GM18867 (cell line): ENCODE results near the gene STKLD1.

Experiments used
- ATAC-seq: cut with Tn5 transposase; IDR thresholded peaks from one replicate; pipeline ENCODE4 v1.9.1; 2021; ENCODE audit warnings: mild to moderate bottlenecking, moderate library complexity; ENCODE audit not compliant: unreplicated experiment

The STKLD1 gene

DNA sequence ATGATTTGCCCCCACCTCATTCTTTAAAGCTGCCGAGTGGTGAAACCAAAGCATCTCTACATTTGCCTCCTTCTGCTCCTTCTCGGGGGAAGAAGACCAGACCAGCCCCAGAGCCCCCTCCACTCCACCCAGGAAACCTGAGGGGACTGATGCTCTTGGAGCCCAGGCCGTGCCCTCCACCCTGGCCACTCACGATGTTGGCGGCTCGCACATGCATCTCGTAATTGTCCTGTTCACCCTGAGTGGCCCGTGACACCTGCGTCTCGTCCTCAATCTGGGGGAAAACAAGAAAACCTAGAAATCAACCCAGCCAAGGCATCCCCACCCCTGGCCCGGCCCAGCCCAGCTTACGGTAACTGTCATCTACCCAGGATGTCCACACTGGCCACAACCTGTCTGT, 31.2 kb upstream of the STKLD1 start:
- ATAC-seq = no peak

DNA sequence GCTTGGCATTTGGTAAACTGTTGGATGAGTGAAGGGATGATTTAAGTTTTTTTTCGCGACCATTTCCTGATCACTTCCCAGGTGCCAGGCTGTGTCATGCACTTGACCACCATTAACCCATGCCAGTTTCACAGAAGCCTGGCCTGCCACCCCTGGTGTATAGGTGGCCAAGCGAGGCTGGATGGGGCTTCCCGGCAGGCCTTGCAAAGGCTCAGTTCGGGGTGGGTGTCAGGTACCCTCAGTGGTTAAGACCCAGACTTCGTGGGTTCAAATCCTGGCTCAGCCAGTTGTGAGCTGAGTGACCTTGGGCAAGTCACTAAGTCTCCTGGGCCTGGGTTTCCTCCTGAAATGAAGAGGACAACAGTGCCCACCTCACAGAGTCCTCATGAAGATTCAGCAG, 30.6 kb upstream of the STKLD1 start:
- ATAC-seq = no peak

DNA sequence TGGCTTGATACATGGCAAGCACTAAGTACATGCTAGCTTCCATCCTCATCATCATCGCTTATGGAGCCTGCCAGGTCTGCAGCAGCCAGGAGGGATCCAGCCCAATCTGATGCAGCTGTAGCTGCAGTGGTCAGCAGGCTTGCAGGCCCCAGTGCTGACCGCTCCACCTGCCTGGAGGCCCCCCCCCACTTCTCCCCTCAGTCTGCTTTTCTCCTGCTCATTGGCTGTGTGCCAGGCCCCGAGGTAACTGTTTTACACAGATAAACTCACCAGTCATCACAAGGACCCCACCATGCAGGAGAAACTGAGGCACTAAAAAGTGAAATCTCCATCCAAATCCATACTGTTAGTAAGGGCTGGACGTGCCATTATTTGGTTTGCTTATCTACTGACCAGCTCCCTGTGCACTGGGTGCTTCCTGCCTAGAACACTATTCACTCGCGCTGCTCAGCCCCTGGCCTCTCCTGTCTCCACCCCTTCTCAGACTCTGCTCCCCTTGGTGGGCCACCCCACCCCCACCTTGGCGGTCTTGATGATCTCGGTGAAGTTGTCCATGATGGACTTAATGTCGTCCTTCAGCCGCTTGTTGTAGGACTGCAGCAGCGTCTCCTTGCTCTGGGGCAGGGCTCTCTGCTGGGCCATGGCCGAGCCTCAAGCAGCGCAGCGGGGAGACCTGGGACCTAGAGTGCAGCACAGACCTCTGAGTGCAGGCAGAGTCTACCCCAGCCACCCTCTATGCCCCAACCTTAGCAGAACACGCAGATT, 30.0 kb upstream of the STKLD1 start:
- ATAC-seq = no peak

DNA sequence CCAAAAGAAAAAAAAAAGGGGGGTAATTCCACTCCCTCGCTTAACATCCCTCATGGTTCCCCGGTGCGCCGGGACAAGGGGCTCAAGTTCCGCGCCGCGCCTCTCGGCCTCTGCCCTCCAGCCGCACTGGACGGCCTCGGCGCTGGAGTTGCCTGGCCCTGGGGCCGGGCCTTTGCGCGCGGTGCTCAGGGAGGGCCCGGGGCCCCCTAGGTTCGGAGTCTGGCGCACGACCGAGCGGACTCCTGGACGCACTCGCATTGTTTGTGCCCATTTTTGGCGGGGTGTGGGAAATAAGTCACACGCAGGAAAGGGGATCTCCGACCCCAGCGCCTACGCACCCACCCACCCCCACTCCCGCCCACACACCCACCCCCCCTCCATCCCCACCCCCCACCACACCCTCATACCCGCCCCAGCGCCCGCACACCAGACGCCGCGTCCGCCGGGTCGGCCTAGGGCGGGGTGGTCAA, 28.6 kb upstream of the STKLD1 start:
- peak; percentile 37 for ATAC-seq

DNA sequence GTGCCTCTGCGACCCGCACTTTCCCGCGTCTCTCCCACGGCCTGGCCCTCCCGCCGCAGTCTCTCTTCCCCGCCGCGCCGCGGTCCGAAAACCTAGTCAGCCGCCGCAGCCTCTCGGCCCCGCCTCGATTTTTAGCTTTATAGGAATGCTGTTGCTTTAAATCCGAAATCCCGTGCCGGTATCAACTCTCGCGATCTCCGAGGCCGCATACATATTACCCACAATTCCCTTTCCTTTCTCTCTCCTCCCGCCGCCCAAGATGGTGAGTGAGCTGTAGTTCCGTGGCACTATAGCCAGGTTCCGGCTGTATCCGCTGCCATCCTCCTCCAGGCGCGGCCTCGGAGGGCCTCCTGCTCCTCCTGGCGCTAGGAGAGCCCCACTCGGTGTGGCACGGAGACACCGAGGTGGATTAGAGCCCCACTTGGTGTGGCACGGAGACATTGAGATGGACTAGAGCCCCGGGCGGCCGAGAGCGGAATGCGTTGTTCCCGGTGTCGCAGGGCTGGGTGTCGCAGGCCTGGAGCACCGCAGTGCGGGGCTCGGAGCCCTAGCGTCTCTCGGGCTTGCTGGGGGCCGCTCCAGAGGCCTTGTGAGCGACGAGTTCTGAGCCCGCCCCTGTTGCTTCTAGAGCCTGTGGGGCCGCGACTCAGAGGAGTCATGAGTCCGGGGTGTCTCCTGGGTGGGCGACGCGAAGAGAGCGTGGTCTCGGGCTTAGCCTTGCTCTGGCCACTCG, 28.0 kb upstream of the STKLD1 start, which contains the start of the genes MED22 and RPL7A:
Gene MED22 (minus strand): TSS at position 147 of the 733 bp plus-strand sequence. CDS start 1,469 bp downstream, outside the sequence.
Gene RPL7A (plus strand): TSS at position 234 of the 733 bp plus-strand sequence. CDS start 26 bp downstream, at position 260.
- peak; percentile 71 for ATAC-seq

DNA sequence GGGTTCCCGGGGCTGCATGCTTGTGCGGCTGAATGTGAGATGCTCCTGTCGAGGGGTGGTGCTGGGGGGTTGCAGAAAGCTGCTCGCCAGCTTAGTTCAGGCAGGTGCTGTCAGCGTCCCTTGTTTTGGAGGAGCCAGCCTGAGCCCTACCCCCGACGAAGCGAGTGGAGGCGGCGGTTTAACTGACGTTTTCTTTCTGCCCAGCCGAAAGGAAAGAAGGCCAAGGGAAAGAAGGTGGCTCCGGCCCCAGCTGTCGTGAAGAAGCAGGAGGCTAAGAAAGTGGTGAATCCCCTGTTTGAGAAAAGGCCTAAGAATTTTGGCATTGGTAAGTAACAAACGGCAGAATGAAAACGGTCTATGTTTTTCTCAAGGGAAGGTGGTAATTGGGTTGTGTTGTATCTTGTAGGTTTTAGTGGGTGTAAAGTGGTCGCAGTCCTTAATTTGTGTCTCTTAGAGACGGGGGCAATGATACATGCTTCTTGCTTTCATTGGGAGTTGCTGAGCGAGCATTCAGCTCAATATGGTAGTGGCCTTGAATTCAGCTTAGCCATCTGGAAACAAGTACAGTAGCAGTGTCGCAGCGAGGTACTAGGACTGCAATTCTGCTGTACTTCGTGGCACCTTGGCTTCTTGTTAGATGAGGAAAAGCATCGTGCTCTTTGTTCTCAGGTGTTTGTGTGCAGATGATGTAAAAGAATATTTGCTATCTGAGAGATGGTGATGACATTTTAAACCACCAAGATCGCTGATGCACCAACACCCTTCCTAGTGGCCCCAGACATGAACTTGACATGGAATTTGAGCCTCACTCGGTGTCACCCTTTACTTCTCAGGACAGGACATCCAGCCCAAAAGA, 27.2 kb upstream of the STKLD1 start:
- no peak for ATAC-seq

DNA sequence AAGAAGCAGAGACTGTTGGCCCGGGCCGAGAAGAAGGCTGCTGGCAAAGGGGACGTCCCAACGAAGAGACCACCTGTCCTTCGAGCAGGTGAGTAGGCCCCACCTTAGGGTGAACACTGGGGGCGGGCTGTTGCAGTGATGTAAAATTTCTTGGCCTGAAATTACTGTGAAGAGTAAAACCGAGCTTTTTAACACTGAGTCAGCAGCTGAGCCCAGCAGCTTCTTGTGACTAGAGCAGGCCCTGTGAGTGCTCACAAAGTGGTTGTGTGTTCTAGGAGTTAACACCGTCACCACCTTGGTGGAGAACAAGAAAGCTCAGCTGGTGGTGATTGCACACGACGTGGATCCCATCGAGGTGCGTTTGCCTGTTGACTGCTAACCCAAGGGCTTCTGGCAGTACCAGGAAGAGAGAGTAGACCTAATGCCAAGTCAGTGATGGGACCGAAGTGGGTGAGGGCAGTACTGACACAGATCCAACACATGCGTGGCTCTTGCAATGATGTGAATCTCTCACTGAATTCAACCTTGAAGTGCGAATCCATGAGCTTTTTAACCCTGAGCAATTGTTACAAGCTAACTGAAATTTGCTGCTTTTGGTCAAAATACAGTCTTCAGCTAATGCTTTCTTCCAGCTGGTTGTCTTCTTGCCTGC, 26.1 kb upstream of the STKLD1 start:
- ATAC-seq = no peak

DNA sequence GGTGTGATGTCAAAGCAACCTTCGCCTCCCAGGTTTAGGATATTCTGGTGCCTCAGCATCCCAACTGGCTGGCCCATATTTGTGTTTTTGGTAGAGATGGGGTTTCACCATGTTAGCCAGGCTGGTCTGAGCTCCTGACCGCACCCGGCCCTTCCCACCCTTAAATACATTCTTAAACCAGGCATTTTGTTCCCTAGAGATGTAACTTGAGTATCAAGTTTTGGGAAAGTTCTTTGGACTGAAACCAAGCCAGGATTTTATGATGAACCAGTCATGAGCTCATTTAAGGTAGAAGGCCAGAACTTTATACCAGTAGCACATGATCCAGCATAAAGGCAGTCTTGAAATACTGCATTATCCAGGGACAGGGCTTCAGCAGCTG, 24.6 kb upstream of the STKLD1 start:
- no peak for ATAC-seq

GRCh38 chr9:133351908-133352634, 24.1 kb upstream of the STKLD1 start:
- no peak for ATAC-seq

GRCh38 chr9:133352635-133353340, 23.4 kb upstream of the STKLD1 start:
- ATAC-seq = no peak

DNA sequence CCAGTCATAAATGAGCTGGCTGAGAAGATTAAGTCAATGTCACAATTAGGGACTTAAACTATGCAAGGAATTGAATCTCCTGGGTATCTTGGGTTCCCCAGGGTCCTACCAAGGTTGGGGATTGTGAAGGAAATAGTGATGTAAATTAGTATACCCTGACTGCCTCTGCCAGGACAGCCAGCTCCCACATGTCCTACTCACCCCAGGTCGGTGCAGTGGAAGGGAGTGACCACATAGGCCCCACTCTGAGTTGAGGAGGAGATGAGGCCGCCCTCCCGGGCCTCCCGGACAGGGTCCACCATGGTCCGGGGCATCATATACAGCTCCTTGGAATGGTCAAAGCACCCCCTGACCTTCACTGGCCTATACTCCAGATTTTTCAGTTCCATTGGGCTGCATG, 22.6 kb upstream of the STKLD1 start:
- no peak for ATAC-seq

DNA sequence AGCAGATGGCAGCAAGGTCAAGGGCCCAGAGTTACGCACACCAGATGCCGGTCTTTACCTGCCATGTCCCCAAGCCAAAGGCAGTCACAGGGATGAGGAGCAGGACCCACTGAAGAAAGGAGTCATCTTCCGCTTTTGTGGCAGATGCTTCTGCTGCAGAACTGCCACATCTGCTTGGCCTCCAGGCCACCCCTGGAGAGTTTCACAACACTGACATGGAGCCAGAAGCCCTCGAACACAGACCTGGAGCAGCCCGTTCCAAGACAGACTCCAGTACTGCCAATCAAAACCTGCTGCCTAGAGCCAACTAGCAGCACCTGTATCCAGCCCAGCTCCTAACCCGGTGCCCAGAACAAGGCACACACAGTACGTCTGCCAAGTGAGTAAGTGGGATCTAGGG, 21.4 kb upstream of the STKLD1 start:
- no peak for ATAC-seq

DNA sequence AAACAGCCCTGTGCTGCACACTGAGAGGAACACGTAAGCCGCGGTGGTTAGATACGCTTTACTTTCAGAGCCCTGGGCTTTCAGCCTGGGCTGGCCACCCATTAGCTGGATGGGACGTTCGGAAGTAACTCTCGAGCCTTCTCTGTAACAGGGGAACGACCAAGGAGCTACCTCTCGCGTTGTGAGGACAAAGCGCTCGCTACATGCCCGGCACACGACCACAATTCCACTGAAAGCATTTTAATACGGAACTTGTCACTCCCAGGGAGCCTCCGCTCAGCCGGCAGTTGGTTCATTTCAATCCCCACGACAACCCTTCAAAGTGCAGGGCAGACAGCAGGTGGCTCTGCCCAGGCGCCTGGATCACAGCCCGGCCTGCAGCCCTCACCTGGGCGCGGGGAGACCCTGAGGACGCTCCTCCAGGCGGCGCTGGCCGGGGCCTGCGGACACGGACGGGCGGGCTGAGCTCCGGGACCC, 20.2 kb upstream of the STKLD1 start:
- ATAC-seq = peak; percentile 26

GRCh38 chr9:133356391-133357091, 19.6 kb upstream of the STKLD1 start, which contains the start of the genes SURF1 and SURF2:
Gene SURF1 (minus strand): TSS chr9:133356487. CDS start chr9:133356453, 34 bp downstream.
Gene SURF2 (plus strand): TSS chr9:133356550. CDS start chr9:133356593, 43 bp downstream.
- peak; percentile 62 for ATAC-seq

DNA sequence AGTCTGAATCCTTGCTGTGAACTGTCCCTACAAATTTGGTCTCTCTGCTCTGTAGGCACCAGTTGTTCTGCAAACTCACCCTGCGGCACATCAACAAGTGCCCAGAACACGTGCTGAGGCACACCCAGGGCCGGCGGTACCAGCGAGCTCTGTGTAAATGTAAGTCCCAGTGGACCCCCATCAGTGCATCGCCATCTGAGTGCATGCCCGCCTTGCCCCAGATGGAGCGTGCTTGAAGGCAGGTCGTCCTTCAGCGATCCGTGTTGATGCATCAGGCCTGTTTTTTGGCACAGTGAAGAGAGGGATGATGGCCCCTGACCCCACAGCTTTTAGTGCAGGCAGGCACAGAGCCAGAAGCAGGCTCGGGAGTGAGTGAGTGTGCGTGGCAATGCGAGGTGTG, 18.5 kb upstream of the STKLD1 start:
- no peak for ATAC-seq

DNA sequence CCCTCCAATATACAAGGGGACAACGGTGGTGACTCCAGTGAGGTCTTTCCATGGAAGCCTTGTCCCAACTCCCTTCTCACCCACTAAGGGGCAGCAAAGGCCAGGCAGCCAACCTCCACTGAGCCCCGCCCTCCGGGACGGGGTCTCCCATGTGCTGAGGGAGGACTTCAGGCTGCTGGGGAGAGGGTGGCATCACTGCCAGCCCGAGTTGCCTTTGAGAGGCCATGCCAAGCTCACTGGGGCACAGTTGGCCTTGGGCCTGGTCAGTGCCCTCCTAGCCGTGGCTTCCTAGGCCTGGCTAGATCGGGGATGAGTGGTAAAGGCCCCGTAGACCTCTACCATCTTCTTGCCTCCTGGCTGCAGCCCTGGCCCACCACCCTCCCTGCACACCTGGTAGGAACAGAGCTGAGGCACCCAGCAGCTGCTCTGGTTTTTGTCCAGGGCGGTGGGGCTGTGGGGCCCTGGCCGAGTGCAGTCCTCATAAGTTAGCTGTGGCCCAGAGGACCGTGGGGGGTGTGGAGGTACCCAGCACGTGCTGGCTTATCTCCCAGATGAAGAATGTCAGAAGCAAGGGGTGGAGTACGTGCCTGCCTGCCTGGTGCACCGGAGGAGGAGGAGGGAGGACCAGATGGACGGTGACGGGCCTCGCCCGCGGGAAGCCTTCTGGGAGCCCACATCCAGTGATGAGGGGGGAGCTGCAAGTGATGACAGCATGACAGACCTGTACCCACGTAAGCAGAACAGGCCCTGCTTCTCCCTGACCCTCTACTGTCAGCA, 16.6 kb upstream of the STKLD1 start:
- no peak for ATAC-seq
